Neural crest cell (in vitro differentiated cells): Measurements from ENCODE around the gene ZEB2. TPM values are rescaled to one million over a fixed set of nuclear protein-coding genes. Genes with fewer than 3 reads are reported as not detected.

ENCODE experiments used
- DNase-seq: peaks from one replicate; pipeline ENCODE4 v3.0.0; 2021; ENCODE audit warnings: low read depth, mixed read lengths, low spot score
- H3K27ac Mint-ChIP-seq: one replicate; pipeline ENCODE4 v1.8.0; 2021; ENCODE audit warnings: mild to moderate bottlenecking, mixed read lengths; ENCODE audit not compliant: unreplicated experiment
- H3K27me3 Mint-ChIP-seq: 2 replicates; pipeline ENCODE4 v1.8.0; 2021; ENCODE audit warnings: low read depth, mild to moderate bottlenecking, mixed read lengths
- H3K36me3 Mint-ChIP-seq: 2 replicates; pipeline ENCODE4 v1.8.0; 2021; ENCODE audit warnings: low read depth, mild to moderate bottlenecking, mixed read lengths
- H3K4me1 Mint-ChIP-seq: 2 replicates; pipeline ENCODE4 v1.8.0; 2021; ENCODE audit warnings: mixed read lengths
- H3K4me3 Mint-ChIP-seq: one replicate; pipeline ENCODE4 v1.8.0; 2021; ENCODE audit warnings: mild to moderate bottlenecking, mixed read lengths
- H3K9me3 Mint-ChIP-seq: 2 replicates; pipeline ENCODE4 v1.8.0; 2021; ENCODE audit warnings: mixed read lengths
- total RNA-seq: library from RNA; stranded (reverse); gene quantifications from 2 replicates; pipeline ENCODE4 v1.2.1, GENCODE V29; 2021
- TF ChIP-seq, protein P1 (sequence below): fragments of 200-600 bp; sonication (generic); conservative IDR thresholded peaks from 2 replicates; pipeline ENCODE4 v1.5.0; 2021; ENCODE audit warnings: antibody characterized with exemption, mild to moderate bottlenecking

ZEB2 gene
- total RNA-seq, 1 donor from 2014 or later: 192 TPM

DNA sequence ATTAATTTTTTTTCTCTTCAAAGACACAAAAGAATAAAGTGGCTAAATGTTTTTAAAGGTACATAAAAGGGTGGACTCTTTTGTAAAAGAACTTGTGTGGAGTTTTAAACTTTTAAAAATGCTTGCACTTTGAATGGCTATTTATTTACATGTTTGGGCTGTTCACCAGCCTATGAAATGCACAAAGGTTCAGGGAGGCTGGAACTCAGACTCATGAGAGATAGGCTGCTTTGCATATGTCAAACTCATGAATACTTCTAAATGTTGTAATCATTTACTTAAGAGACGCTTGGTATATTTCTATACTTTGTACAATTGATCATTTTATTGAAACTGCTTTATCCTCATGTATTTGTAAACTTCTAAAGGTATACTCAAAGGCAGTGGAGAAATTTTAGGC lies 79.9 kb downstream of the ZEB2 start:
- peaks cover 72% of the 10 kb centered on the region for H3K4me1 Mint-ChIP-seq
- DNase-seq: no peak
- TF ChIP-seq, protein P1, sequence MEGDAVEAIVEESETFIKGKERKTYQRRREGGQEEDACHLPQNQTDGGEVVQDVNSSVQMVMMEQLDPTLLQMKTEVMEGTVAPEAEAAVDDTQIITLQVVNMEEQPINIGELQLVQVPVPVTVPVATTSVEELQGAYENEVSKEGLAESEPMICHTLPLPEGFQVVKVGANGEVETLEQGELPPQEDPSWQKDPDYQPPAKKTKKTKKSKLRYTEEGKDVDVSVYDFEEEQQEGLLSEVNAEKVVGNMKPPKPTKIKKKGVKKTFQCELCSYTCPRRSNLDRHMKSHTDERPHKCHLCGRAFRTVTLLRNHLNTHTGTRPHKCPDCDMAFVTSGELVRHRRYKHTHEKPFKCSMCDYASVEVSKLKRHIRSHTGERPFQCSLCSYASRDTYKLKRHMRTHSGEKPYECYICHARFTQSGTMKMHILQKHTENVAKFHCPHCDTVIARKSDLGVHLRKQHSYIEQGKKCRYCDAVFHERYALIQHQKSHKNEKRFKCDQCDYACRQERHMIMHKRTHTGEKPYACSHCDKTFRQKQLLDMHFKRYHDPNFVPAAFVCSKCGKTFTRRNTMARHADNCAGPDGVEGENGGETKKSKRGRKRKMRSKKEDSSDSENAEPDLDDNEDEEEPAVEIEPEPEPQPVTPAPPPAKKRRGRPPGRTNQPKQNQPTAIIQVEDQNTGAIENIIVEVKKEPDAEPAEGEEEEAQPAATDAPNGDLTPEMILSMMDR: no peak
- no peaks in the 10 kb centered on the region for H3K27me3 Mint-ChIP-seq
- no peak overlapping the region for H3K27ac Mint-ChIP-seq
- peaks cover 21% of the 10 kb centered on the region for H3K36me3 Mint-ChIP-seq
- H3K4me3 Mint-ChIP-seq: peak overlapping the region; percentile 10
- peaks cover 2% of the 10 kb centered on the region for H3K9me3 Mint-ChIP-seq

DNA sequence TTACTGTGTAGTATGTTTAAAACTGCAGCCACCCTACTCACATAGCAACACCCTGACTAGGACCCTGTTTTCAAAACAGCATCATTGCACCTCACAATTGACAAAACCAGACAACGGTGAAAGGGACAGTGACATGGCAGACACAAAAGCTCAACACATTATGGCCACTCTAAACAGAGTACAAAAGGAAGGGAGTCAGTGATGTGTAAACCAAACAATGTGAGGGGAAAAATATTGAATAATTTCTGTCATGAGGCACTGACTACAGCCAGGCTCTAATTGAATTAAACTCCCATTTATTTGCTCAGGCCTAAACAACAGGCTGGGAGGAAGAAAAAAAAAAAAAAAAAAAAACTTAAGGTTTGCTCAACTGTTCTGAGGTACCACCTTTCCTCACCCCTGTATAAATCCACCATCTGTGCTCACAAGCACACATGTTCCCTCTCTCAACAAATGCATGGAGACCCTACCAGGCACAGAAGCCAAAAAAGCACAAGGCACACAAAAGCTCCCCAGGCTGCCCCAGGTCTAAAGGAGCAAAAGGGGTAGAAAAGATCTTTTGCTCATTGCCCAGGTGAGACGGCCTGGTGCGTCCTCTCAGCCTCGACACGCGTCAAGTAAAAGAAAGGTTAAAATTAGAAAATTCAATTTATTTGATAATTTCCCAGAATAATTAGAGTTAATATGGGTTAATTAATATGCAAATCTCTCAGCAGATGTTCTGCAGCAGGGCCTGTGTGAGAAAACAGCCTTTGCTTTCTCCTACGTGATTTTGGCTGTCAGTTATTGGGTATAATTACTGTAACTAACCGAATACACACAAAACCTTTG lies 80.9 kb downstream of the ZEB2 start:
- H3K36me3 Mint-ChIP-seq: peaks cover 24% of the 10 kb centered on the region
- H3K4me1 Mint-ChIP-seq: peaks cover 62% of the 10 kb centered on the region
- H3K27me3 Mint-ChIP-seq: no peaks in the 10 kb centered on the region
- H3K4me3 Mint-ChIP-seq: peak overlapping the region; percentile 41
- TF ChIP-seq, protein P1: no peak
- peak overlapping the region; percentile 58 for H3K27ac Mint-ChIP-seq
- DNase-seq: no peak
- peaks cover 2% of the 10 kb centered on the region for H3K9me3 Mint-ChIP-seq

DNA sequence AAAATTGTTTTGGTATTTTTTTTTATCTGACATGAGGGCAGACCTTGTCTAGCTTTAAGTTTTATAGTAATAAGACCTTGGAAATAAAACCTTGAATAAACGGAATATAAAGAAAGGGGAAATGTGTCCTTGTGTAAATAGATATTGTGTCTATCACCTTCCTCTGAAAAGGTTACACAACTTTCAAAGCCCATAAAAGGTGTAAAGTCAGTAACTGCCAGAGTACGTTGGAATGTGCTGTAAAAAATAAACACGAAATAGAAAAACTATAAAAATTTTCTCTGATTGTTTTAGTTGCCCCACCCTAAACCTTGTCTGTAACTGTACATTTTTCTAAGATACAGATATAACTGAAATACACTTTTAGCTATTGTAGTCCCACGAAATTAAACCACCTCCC lies 82.3 kb downstream of the ZEB2 start:
- Mint-ChIP-seq H3K36me3 (peaks cover 24% of the 10 kb centered on the region), H3K4me3 (peak overlapping the region; percentile 27), H3K9me3 (peaks cover 2% of the 10 kb centered on the region), H3K27me3 (no peaks in the 10 kb centered on the region), H3K27ac (no peak overlapping the region), H3K4me1 (peaks cover 55% of the 10 kb centered on the region)
- DNase-seq: no peak
- TF ChIP-seq, protein P1: no peak

DNA sequence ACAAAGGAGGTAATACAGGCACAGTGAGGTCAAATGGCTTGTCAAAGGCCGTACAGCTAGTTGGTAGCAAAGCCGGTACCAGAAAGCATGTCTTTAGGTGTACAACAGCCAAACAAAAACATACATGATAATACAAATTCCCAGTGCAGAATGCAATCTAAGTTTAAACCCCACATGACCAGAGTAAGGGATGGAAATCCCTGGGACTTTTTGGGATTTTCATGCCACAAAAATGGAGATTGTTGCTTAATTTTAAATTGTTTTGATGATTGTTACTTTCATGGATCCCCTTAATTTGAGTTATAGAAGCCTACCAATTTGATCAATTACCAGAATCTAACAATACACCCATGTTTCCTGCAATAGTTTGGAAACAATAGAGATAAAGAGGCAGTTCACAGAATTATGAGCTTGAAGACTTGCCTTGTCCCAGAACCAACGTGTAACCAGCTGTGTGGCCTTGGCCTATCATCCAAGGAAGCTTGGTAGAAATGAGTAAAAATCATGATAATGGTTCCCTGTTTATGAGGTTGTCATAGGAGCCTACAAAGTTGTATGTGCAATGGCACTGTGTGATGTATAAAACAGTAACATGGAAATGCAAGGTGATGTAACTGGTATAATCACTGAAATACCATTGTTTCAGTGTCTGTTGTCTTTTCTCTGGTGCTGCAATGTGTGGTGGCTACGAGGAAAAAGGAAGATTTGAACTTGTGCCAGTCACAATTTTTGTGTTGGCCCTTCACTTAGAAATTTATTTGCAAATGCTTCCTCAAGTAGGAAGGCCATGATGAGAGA lies 85.3 kb downstream of the ZEB2 start:
- H3K27ac Mint-ChIP-seq: no peak overlapping the region
- H3K4me3 Mint-ChIP-seq: no peak overlapping the region
- H3K9me3 Mint-ChIP-seq: peaks cover 2% of the 10 kb centered on the region
- no peak for DNase-seq
- TF ChIP-seq, protein P1: no peak
- no peaks in the 10 kb centered on the region for H3K27me3 Mint-ChIP-seq
- H3K4me1 Mint-ChIP-seq: peaks cover 32% of the 10 kb centered on the region
- H3K36me3 Mint-ChIP-seq: peaks cover 20% of the 10 kb centered on the region

DNA sequence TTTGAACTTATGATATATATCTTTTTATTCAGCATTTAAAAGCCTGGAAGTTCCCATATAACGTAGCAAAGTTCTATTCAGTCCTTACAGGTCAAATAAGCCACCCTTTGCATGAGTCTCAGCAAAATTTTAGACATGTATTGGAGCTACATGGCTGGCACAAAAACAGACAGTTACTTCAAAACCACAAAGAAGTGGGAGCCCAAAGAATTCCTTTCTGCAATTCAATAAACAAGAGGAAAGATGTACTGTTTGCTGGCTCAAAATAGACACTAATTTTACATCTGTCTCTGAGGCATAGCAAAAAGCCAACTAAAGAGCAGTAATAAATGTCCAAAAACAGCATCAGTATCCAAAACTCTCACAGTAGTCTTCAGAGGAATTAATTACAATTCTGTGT lies 87.0 kb downstream of the ZEB2 start:
- peaks cover 25% of the 10 kb centered on the region for H3K4me1 Mint-ChIP-seq
- TF ChIP-seq, protein P1: no peak
- DNase-seq: no peak
- no peak overlapping the region for H3K27ac Mint-ChIP-seq
- H3K27me3 Mint-ChIP-seq: no peaks in the 10 kb centered on the region
- peaks cover 2% of the 10 kb centered on the region for H3K9me3 Mint-ChIP-seq
- H3K4me3 Mint-ChIP-seq: no peak overlapping the region
- H3K36me3 Mint-ChIP-seq: peaks cover 17% of the 10 kb centered on the region
